K562 (cell line): Measurements from ENCODE around the gene FCRL1. TPM values are rescaled to one million over a fixed set of nuclear protein-coding genes. Genes with fewer than 3 reads are reported as not detected.

ENCODE experiments used
- ATAC-seq: fragments of 200-7000 bp; cut with Tn5 transposase; 3 replicates; pipeline ENCODE4 v1.9.1; 2020; ENCODE audit warnings: moderate library complexity
- BruUV-seq: library from RNA; stranded (reverse); fragments of 400-500 nt; replicated peaks from 2 replicates; lab custom pipeline; 2021; lab: Mats Ljungman, UMichigan
- CTCF ChIA-PET: fragments of 300-600 bp; formaldehyde crosslinking; extraction: SDS; loops from one replicate; lab custom pipeline; 2021; ENCODE audit warnings: low intra/inter-chr PET ratio; lab: Yijun Ruan, JAX
- POLR2A ChIA-PET: fragments of 300-600, 350-650 bp; sonication (Branson Sonifier 250); formaldehyde crosslinking; extraction: SDS; loops from one replicate; lab custom pipeline; 2021; ENCODE audit warnings: antibody characterized with exemption, inconsistent platforms; lab: Yijun Ruan, JAX
- DNase-seq, 4 experiments: peaks; one replicate each; pipeline versions ENCODE4 v3.0.0 to v3.0.0-alpha.2; 2011 to 2018; ENCODE audit warnings: low spot score in 3 of 4, mixed read lengths in 3 of 4; ENCODE audit errors: extremely low read depth in 1 of 4
- FAIRE-seq: peaks from 2 replicates; lab custom pipeline; 2011; peaks lifted over from hg19 to GRCh38; lab: Jason Lieb, UNC
- H2AFZ ChIP-seq: 2 replicates; pipeline ENCODE4 v1.6.0; 2011; ENCODE audit warnings: low read depth, low read length, control low read depth, inconsistent platforms
- H3K27ac ChIP-seq: fragments of 200-600 bp; 3 replicates; pipeline ENCODE4 v1.8.0; 2011; ENCODE audit warnings: low read depth, mild to moderate bottlenecking, control low read depth, inconsistent platforms, low read length, moderate library complexity, mixed read lengths; ENCODE audit errors: extremely low read depth
- H3K27me3 ChIP-seq, 2 experiments: fragments of 300-600 bp in 1 of 2; 2 replicates in 1 of 2; 3 replicates in 1 of 2; pipeline versions ENCODE4 v1.6.0 to v1.8.0; 2011; ENCODE audit warnings: inconsistent platforms in 2 of 2, low read length in 2 of 2, mild to moderate bottlenecking in 1 of 2, mixed read lengths in 1 of 2, moderate library complexity in 1 of 2; ENCODE audit not compliant: control insufficient read depth in 2 of 2, insufficient read depth in 2 of 2
- H3K36me3 ChIP-seq: fragments of 300-600 bp; 3 replicates; pipeline ENCODE4 v1.8.0; 2011; ENCODE audit warnings: mild to moderate bottlenecking, low read length, inconsistent platforms; ENCODE audit not compliant: control insufficient read depth, insufficient read depth
- H3K4me1 ChIP-seq, 2 experiments: fragments of 200-600 bp in 1 of 2; replicated peaks in 1 of 2; 2 replicates in 1 of 2; 3 replicates in 1 of 2; pipeline versions ENCODE4 v1.5.1 to v1.8.0; 2011; ENCODE audit warnings: inconsistent platforms in 2 of 2, low read length in 2 of 2, mild to moderate bottlenecking in 1 of 2, mixed read lengths in 1 of 2, moderate library complexity in 1 of 2; ENCODE audit not compliant: control insufficient read depth in 2 of 2, insufficient read depth in 2 of 2
- H3K4me2 ChIP-seq: 2 replicates; pipeline ENCODE4 v1.6.1; 2011; ENCODE audit warnings: low read length, control low read depth, inconsistent platforms, mixed read lengths; ENCODE audit not compliant: insufficient read depth
- H3K4me3 ChIP-seq: fragments of 200-600 bp; sonication (generic), shearing (Covaris generic); 2 replicates; pipeline ENCODE4 v1.5.1; 2016; ENCODE audit warnings: control low read depth, inconsistent platforms
- H3K79me2 ChIP-seq: fragments of 200-600 bp; 3 replicates; pipeline ENCODE4 v1.8.0; 2011; ENCODE audit warnings: low read length, inconsistent platforms; ENCODE audit not compliant: control insufficient read depth, insufficient read depth
- H3K9ac ChIP-seq, 2 experiments: 2 replicates each; pipeline versions ENCODE4 v1.6.0 to v1.6.1; 2011; ENCODE audit warnings: low read depth in 2 of 2, low read length in 2 of 2, control low read depth in 1 of 2, inconsistent platforms in 1 of 2, mild to moderate bottlenecking in 1 of 2, mixed read lengths in 1 of 2; ENCODE audit not compliant: insufficient read depth in 1 of 2
- H3K9me1 ChIP-seq: one replicate; pipeline ENCODE4 v1.6.0; 2011; ENCODE audit warnings: inconsistent platforms, mild to moderate bottlenecking, low read length, moderate library complexity; ENCODE audit not compliant: control insufficient read depth, insufficient read depth
- H3K9me3 ChIP-seq: replicated peaks from 2 replicates; pipeline ENCODE4 v1.5.1; 2011; ENCODE audit warnings: low read depth, low read length, inconsistent platforms; ENCODE audit not compliant: control insufficient read depth, insufficient read depth
- H4K20me1 ChIP-seq: replicated peaks from 2 replicates; pipeline ENCODE4 v1.6.1; 2011; ENCODE audit warnings: low read length, inconsistent platforms, mixed read lengths; ENCODE audit not compliant: control insufficient read depth, insufficient read depth
- CBX8 ChIP-seq: fragments of 200-600 bp; sonication (generic); IDR thresholded peaks from 2 replicates; pipeline ENCODE4 v1.6.1; 2012; ENCODE audit warnings: borderline replicate concordance, mixed run types, low read depth, mild to moderate bottlenecking, moderate library complexity, mixed read lengths, low read length, control low read depth, inconsistent platforms; ENCODE audit not compliant: poor library complexity, severe bottlenecking; ENCODE audit errors: extremely low read depth
- DPF2 ChIP-seq: fragments of 450-650 bp; IDR thresholded peaks from 2 replicates; pipeline ENCODE4 v1.6.1; 2016
- HIVEP1 ChIP-seq: fragments of 250-450 bp; sonication (Bioruptor Pico); IDR thresholded peaks from 2 replicates; pipeline ENCODE4 v1.4.0; 2020; ENCODE audit warnings: mild to moderate bottlenecking
- MTA2 ChIP-seq: fragments of 450-650 bp; IDR thresholded peaks from 2 replicates; pipeline ENCODE4 v1.6.1; 2016; ENCODE audit warnings: low read depth
- STAT5A ChIP-seq: IDR thresholded peaks from 2 replicates; pipeline ENCODE4 v1.6.1; 2012; ENCODE audit warnings: low read length, inconsistent platforms, borderline replicate concordance
- in situ Hi-C: fragments of 300-500 bp; cut with MboI; formaldehyde crosslinking; loops from 4 replicates; pipeline ENCODE4 v1.15.0; 2018; ENCODE audit warnings: inconsistent platforms, mixed read lengths
- intact Hi-C: fragments of 100-400 bp; cut with micrococcal nuclease; formaldehyde crosslinking; loops from 2 replicates; pipeline ENCODE4 v1.14.2; 2022
- polyA plus RNA-seq, 8 experiments: library from polyadenylated mRNA; depleted of rRNA in 4 of 8; stranded (reverse) in 5 of 8; unstranded in 3 of 8; fragments of >200 nt; fragmentation: Nextera tagmentation in 2 of 8; fragmentation: Illumina TruSeq in 1 of 8; extraction: Ambion mirVana in 2 of 8; extraction: Trizol in 1 of 8; gene quantifications; 2 replicates each; pipeline versions ENCODE4 v1.2.1 to v1.2.3, GENCODE V29; 2011 to 2014; ENCODE audit warnings: inconsistent platforms in 1 of 8, missing spikeins in 1 of 8
- total RNA-seq, 7 experiments: library from RNA; depleted of rRNA in 6 of 7; stranded (reverse); fragments of >200 nt in 6 of 7; fragmentation: Illumina TruSeq in 2 of 7; extraction: Trizol in 2 of 7; gene quantifications; 2 replicates each; pipeline versions ENCODE4 v1.2.1 to v1.2.3, GENCODE V29; 2011 to 2021; ENCODE audit warnings: low replicate concordance in 1 of 7
- TF ChIP-seq, protein P1 (sequence below): fragments of 250-450 bp; sonication (Bioruptor Pico); IDR thresholded peaks from 2 replicates; pipeline ENCODE4 v1.5.0; 2021; ENCODE audit warnings: mild to moderate bottlenecking, borderline replicate concordance
- TF ChIP-seq, protein P2 (sequence below): IDR thresholded peaks from 2 replicates; pipeline ENCODE4 v1.6.1; 2014; ENCODE audit warnings: antibody characterized with exemption
- TF ChIP-seq, protein P3 (sequence below), 3 experiments: fragments of 200-800 bp in 1 of 3; fragments of 250-450 bp in 1 of 3; fragments of 450-650 bp in 1 of 3; sonication (Bioruptor Pico) in 1 of 3; sonication (Bioruptor generic) in 1 of 3; formaldehyde crosslinking in 1 of 3; IDR thresholded peaks; 2 replicates each; pipeline versions ENCODE4 v1.6.1 to v1.8.0; 2016 to 2022; ENCODE audit warnings: mild to moderate bottlenecking in 2 of 3, missing genetic modification characterization in 2 of 3, missing compliant biosample characterization in 1 of 3, moderate library complexity in 1 of 3
- TF ChIP-seq, protein P4 (sequence below): sonication (generic); formaldehyde crosslinking; IDR thresholded peaks from 2 replicates; pipeline ENCODE4 v1.4.0; 2020; ENCODE audit warnings: mild to moderate bottlenecking, missing genetic modification reagents

Gene FCRL1
- total and polyA plus RNA-seq, 9 of the 15 experiments (the other 6 are each of a cell fraction or from before 2014, with no cell fraction given) = not detected

DNA sequence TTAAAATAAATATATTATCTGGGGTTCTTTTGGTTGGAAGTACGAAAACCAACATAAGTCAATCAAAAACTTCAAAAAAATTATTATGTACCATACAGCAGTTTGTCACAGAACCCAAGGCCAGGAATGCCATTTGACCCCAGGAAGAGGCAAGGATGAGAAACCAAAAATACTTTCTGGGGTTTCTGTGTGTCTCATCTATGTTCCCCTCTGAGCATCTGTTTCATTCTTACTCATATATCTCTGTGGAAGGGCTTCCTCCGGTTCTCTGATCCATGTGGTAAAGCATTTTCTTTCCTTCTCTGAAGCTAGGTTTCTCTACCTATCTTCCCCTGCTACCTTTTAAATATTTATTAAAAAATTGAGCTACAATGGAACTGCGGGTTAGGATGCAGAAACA is 9.8 kb upstream of the FCRL1 start (continued):
- TF ChIP-seq, protein P1, sequence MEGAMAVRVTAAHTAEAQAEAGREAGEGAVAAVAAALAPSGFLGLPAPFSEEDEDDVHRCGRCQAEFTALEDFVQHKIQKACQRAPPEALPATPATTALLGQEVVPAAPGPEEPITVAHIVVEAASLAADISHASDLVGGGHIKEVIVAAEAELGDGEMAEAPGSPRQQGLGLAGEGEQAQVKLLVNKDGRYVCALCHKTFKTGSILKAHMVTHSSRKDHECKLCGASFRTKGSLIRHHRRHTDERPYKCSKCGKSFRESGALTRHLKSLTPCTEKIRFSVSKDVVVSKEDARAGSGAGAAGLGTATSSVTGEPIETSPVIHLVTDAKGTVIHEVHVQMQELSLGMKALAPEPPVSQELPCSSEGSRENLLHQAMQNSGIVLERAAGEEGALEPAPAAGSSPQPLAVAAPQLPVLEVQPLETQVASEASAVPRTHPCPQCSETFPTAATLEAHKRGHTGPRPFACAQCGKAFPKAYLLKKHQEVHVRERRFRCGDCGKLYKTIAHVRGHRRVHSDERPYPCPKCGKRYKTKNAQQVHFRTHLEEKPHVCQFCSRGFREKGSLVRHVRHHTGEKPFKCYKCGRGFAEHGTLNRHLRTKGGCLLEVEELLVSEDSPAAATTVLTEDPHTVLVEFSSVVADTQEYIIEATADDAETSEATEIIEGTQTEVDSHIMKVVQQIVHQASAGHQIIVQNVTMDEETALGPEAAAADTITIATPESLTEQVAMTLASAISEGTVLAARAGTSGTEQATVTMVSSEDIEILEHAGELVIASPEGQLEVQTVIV = no peak

DNA sequence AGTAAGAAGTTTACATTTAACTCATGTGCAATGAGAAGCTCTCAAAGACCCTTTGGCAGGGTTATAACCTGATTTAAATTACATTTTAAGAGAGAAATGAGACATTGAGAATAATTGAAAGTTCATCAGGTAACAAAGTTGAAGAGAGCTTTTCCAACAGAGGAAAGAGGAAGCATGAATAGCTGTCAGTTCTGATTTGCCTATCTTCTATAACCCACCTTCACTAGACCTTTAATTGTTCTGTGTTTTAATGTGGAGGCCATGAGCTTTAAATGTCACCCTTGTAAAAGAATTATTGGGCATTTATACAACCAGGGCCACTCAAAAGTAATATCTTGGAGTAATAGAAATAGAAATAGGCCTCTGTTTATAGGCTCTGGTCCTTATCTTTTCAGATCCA is 9.3 kb upstream of the FCRL1 start:
- Histone ChIP-seq H3K4me2 (no peak overlapping the region), H3K27ac (no peak overlapping the region), H4K20me1 (no peaks in the 10 kb centered on the region), H3K9me1 (no peaks in the 10 kb centered on the region), H3K79me2 (no peaks in the 10 kb centered on the region), H3K27me3 (no peaks in the 10 kb centered on the region; a peak in 1 of 5 replicates), H3K9ac (no peak overlapping the region), H2AFZ (no peak overlapping the region), H3K4me1 (no peaks in the 10 kb centered on the region), H3K4me3 (no peak overlapping the region), H3K36me3 (no peaks in the 10 kb centered on the region), H3K9me3 (no peaks in the 10 kb centered on the region)
- in situ Hi-C loops = no loop called here
- POLR2A ChIA-PET = no interaction called here
- CTCF ChIA-PET = no interaction called here
- FAIRE-seq = no peak
- no TSS peak for BruUV-seq
- DNase-seq = no peak
- no peak for ATAC-seq
- intact Hi-C loops = no loop called here
- TF ChIP-seq, protein P2, sequence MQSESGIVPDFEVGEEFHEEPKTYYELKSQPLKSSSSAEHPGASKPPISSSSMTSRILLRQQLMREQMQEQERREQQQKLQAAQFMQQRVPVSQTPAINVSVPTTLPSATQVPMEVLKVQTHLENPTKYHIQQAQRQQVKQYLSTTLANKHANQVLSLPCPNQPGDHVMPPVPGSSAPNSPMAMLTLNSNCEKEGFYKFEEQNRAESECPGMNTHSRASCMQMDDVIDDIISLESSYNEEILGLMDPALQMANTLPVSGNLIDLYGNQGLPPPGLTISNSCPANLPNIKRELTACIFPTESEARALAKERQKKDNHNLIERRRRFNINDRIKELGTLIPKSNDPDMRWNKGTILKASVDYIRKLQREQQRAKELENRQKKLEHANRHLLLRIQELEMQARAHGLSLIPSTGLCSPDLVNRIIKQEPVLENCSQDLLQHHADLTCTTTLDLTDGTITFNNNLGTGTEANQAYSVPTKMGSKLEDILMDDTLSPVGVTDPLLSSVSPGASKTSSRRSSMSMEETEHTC = no peak
- TF ChIP-seq CBX8 (no peak), MTA2 (no peak), HIVEP1 (CRISPR knock-in tag) (no peak), STAT5A (no peak), DPF2 (no peak)
- TF ChIP-seq, protein P3, sequence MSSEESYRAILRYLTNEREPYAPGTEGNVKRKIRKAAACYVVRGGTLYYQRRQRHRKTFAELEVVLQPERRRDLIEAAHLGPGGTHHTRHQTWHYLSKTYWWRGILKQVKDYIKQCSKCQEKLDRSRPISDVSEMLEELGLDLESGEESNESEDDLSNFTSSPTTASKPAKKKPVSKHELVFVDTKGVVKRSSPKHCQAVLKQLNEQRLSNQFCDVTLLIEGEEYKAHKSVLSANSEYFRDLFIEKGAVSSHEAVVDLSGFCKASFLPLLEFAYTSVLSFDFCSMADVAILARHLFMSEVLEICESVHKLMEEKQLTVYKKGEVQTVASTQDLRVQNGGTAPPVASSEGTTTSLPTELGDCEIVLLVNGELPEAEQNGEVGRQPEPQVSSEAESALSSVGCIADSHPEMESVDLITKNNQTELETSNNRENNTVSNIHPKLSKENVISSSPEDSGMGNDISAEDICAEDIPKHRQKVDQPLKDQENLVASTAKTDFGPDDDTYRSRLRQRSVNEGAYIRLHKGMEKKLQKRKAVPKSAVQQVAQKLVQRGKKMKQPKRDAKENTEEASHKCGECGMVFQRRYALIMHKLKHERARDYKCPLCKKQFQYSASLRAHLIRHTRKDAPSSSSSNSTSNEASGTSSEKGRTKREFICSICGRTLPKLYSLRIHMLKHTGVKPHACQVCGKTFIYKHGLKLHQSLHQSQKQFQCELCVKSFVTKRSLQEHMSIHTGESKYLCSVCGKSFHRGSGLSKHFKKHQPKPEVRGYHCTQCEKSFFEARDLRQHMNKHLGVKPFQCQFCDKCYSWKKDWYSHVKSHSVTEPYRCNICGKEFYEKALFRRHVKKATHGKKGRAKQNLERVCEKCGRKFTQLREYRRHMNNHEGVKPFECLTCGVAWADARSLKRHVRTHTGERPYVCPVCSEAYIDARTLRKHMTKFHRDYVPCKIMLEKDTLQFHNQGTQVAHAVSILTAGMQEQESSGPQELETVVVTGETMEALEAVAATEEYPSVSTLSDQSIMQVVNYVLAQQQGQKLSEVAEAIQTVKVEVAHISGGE (CRISPR knock-in tag; IDR thresholded peaks at IDR 0.05) = no peak
- TF ChIP-seq, protein P4, sequence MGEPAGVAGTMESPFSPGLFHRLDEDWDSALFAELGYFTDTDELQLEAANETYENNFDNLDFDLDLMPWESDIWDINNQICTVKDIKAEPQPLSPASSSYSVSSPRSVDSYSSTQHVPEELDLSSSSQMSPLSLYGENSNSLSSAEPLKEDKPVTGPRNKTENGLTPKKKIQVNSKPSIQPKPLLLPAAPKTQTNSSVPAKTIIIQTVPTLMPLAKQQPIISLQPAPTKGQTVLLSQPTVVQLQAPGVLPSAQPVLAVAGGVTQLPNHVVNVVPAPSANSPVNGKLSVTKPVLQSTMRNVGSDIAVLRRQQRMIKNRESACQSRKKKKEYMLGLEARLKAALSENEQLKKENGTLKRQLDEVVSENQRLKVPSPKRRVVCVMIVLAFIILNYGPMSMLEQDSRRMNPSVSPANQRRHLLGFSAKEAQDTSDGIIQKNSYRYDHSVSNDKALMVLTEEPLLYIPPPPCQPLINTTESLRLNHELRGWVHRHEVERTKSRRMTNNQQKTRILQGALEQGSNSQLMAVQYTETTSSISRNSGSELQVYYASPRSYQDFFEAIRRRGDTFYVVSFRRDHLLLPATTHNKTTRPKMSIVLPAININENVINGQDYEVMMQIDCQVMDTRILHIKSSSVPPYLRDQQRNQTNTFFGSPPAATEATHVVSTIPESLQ = no peak
